SK-N-DZ (cell line): Measurements from ENCODE around the gene IL15RA.
"Not testable (repeated sequence)": the region's sequence is repeated elsewhere in the genome, so short reads cannot be mapped to it uniquely, and the experiment has no call there.

Experiments
- DNase-seq: peaks from one replicate; pipeline ENCODE4 v3.0.0-alpha.2; 2015; ENCODE audit warnings: low spot score

Gene IL15RA

GRCh38 chr10:5930272-5930671 lies 47.1 kb downstream of the IL15RA start:
- no peak for DNase-seq

GRCh38 chr10:5929442-5929841 lies 47.9 kb downstream of the IL15RA start:
- no peak for DNase-seq

- DNase-seq, result no peak
These were observed 50.0 kb downstream of the IL15RA start for GRCh38 chr10:5927306-5927705.

GRCh38 chr10:5924889-5925288 lies 52.5 kb downstream of the IL15RA start:
- DNase-seq, result no peak

- no peak for DNase-seq
These were observed 55.6 kb downstream of the IL15RA start for GRCh38 chr10:5921746-5922145.

- DNase-seq, result no peak
These were observed 57.8 kb downstream of the IL15RA start for GRCh38 chr10:5919568-5919967.

- DNase-seq, result no peak
These were observed 58.6 kb downstream of the IL15RA start for GRCh38 chr10:5918763-5919162.

- no peak for DNase-seq
These were observed 60.0 kb downstream of the IL15RA start for GRCh38 chr10:5917305-5917704.

- no peak for DNase-seq
These were observed 61.9 kb downstream of the IL15RA start for GRCh38 chr10:5915451-5915850.

- no peak for DNase-seq
These were observed 63.6 kb downstream of the IL15RA start for GRCh38 chr10:5913736-5914135.

GRCh38 chr10:5911670-5912069 lies 65.7 kb downstream of the IL15RA start:
- DNase-seq, result no peak

- DNase-seq, result no peak
These were observed 66.8 kb downstream of the IL15RA start for GRCh38 chr10:5910323-5911100.

- not testable (repeated sequence) for DNase-seq
These were observed 68.7 kb downstream of the IL15RA start for GRCh38 chr10:5908676-5909075.

- no peak for DNase-seq
These were observed 70.7 kb downstream of the IL15RA start for GRCh38 chr10:5906651-5907050.

- no peak for DNase-seq
These were observed 71.4 kb downstream of the IL15RA start for GRCh38 chr10:5905854-5906507.

GRCh38 chr10:5904227-5904626 lies 73.1 kb downstream of the IL15RA start:
- no peak for DNase-seq

- DNase-seq, result no peak
These were observed 73.8 kb downstream of the IL15RA start for GRCh38 chr10:5903563-5903962.

- DNase-seq, result no peak
These were observed 74.7 kb downstream of the IL15RA start for GRCh38 chr10:5902511-5903274.
